ENCODE results near the gene MOB1B.
A peak's percentile ranks its signal among the peaks of the same experiment; 100 is the strongest.
"Not testable (repeated sequence)": the region's sequence is repeated elsewhere in the genome, so short reads cannot be mapped to it uniquely, and the experiment has no call there.

Gene MOB1B

GRCh38 chr4:70956549-70957210 lies 54.5 kb downstream of the MOB1B start:
- no peak for DNase-seq (ENCODE audit: low spot score)

- DNase-seq (ENCODE audit: low spot score): no peak
Observed at GRCh38 chr4:70958681-70959080, 56.5 kb downstream of the MOB1B start.

GRCh38 chr4:70969076-70969475 lies 66.9 kb downstream of the MOB1B start:
- DNase-seq (ENCODE audit: low spot score): no peak

GRCh38 chr4:70976252-70976651 lies 74.1 kb downstream of the MOB1B start:
- no peak for DNase-seq (ENCODE audit: low spot score)

- DNase-seq (ENCODE audit: low spot score): no peak
Observed at GRCh38 chr4:70979445-70980008, 77.4 kb downstream of the MOB1B start.

- no peak for DNase-seq (ENCODE audit: low spot score)
Observed at GRCh38 chr4:70980196-70980595, 78.0 kb downstream of the MOB1B start.

GRCh38 chr4:70984106-70984505 lies 81.9 kb downstream of the MOB1B start:
- DNase-seq (ENCODE audit: low spot score): no peak

- DNase-seq (ENCODE audit: low spot score): no peak
Observed at GRCh38 chr4:70984589-70984988, 82.4 kb downstream of the MOB1B start.

GRCh38 chr4:70991596-70991995 lies 89.4 kb downstream of the MOB1B start:
- DNase-seq (ENCODE audit: low spot score): no peak

- DNase-seq (ENCODE audit: low spot score): no peak
Observed at GRCh38 chr4:70992391-70992881, 90.3 kb downstream of the MOB1B start.

- DNase-seq (ENCODE audit: low spot score): peak; percentile 90
Observed at GRCh38 chr4:70993181-70994068, 91.3 kb downstream of the MOB1B start, which contains the start of gene DCK. TSS of gene DCK (plus strand) at chr4:70993649. CDS start at chr4:70993836, 187 bp downstream.

- DNase-seq (ENCODE audit: low spot score): no peak
Observed at GRCh38 chr4:70994069-70994366, 91.8 kb downstream of the MOB1B start.

GRCh38 chr4:70994387-70995099 lies 92.4 kb downstream of the MOB1B start:
- no peak for DNase-seq (ENCODE audit: low spot score)

GRCh38 chr4:70996018-70996360 lies 93.8 kb downstream of the MOB1B start:
- DNase-seq (ENCODE audit: low spot score): no peak

- DNase-seq (ENCODE audit: low spot score): no peak
Observed at GRCh38 chr4:70997036-70997435, 94.9 kb downstream of the MOB1B start.

- no peak for DNase-seq (ENCODE audit: low spot score)
Observed at GRCh38 chr4:70997546-70997945, 95.4 kb downstream of the MOB1B start.

GRCh38 chr4:70999639-71000038 lies 97.5 kb downstream of the MOB1B start:
- not testable (repeated sequence) for DNase-seq (ENCODE audit: low spot score)

GRCh38 chr4:71001363-71001762 lies 99.2 kb downstream of the MOB1B start:
- DNase-seq (ENCODE audit: low spot score): not testable (repeated sequence)

GRCh38 chr4:71004281-71004851 lies 102.2 kb downstream of the MOB1B start:
- no peak for DNase-seq (ENCODE audit: low spot score)

- not testable (repeated sequence) for DNase-seq (ENCODE audit: low spot score)
Observed at GRCh38 chr4:71005025-71005424, 102.9 kb downstream of the MOB1B start.

GRCh38 chr4:71006203-71006907 lies 104.2 kb downstream of the MOB1B start:
- no peak for DNase-seq (ENCODE audit: low spot score)
